K562 (cell line): ENCODE measurements around the gene PIP4K2C. TPM values are rescaled to one million over a fixed set of nuclear protein-coding genes. Genes with fewer than 3 reads are reported as not detected.
A peak's percentile ranks its signal among the peaks of the same experiment; 100 is the strongest.

Experiments used
- CBFB ChIP-seq: sonication (generic); formaldehyde crosslinking; IDR thresholded peaks from 2 replicates; pipeline ENCODE4 v1.4.0; 2020; ENCODE audit warnings: mild to moderate bottlenecking, missing genetic modification reagents
- CBX3 ChIP-seq, 2 experiments: IDR thresholded peaks; 1 replicate in 1 of 2; 2 replicates in 1 of 2; pipeline ENCODE4 v1.6.1; 2012; ENCODE audit warnings: inconsistent platforms in 2 of 2, low read length in 2 of 2, borderline replicate concordance in 1 of 2, control low read depth in 1 of 2
- HMGN3 ChIP-seq: IDR thresholded peaks from 2 replicates; pipeline ENCODE4 v1.6.1; 2011; ENCODE audit warnings: borderline replicate concordance, low read depth, mild to moderate bottlenecking, mixed read lengths, low read length; ENCODE audit not compliant: insufficient read length; ENCODE audit errors: extremely low read depth
- KAT7 ChIP-seq: sonication (generic); formaldehyde crosslinking; IDR thresholded peaks from 2 replicates; pipeline ENCODE4 v1.8.0; 2022; ENCODE audit warnings: missing genetic modification reagents, mild to moderate bottlenecking, borderline replicate concordance
- MTF1 ChIP-seq: fragments of 250-450 bp; sonication (Bioruptor Pico); IDR thresholded peaks from 2 replicates; pipeline ENCODE4 v1.9.0; 2021; ENCODE audit warnings: moderate library complexity, mild to moderate bottlenecking, inconsistent platforms, borderline replicate concordance
- SP1 ChIP-seq: sonication (generic); formaldehyde crosslinking; IDR thresholded peaks from 2 replicates; pipeline ENCODE4 v1.8.1; 2022; ENCODE audit warnings: mild to moderate bottlenecking, missing genetic modification reagents
- SRSF9 ChIP-seq: fragments of 200-400 bp; formaldehyde crosslinking; IDR thresholded peaks from 2 replicates; pipeline ENCODE4 v1.6.1; 2017; ENCODE audit warnings: low read depth, low read length, borderline replicate concordance
- U2AF1 ChIP-seq: fragments of 200-400 bp; formaldehyde crosslinking; optimal IDR thresholded peaks from 2 replicates; pipeline ENCODE3; 2017; ENCODE audit warnings: mild to moderate bottlenecking, low read depth, low read length, moderate library complexity
- polyA plus RNA-seq, 8 experiments: library from polyadenylated mRNA; depleted of rRNA in 4 of 8; stranded (reverse) in 5 of 8; unstranded in 3 of 8; fragments of >200 nt; fragmentation: Nextera tagmentation in 2 of 8; fragmentation: Illumina TruSeq in 1 of 8; extraction: Ambion mirVana in 2 of 8; extraction: Trizol in 1 of 8; gene quantifications; 2 replicates each; pipeline versions ENCODE4 v1.2.1 to v1.2.3, GENCODE V29; 2011 to 2014; ENCODE audit warnings: inconsistent platforms in 1 of 8, missing spikeins in 1 of 8
- total RNA-seq, 7 experiments: library from RNA; depleted of rRNA in 6 of 7; stranded (reverse); fragments of >200 nt in 6 of 7; fragmentation: Illumina TruSeq in 2 of 7; extraction: Trizol in 2 of 7; gene quantifications; 2 replicates each; pipeline versions ENCODE4 v1.2.1 to v1.2.3, GENCODE V29; 2011 to 2021; ENCODE audit warnings: low replicate concordance in 1 of 7
- TF ChIP-seq, protein P1 (sequence below): sonication (generic); formaldehyde crosslinking; IDR thresholded peaks from 2 replicates; pipeline ENCODE4 v1.8.1; 2023; ENCODE audit warnings: missing genetic modification reagents, mild to moderate bottlenecking, borderline replicate concordance
- TF ChIP-seq, protein P2 (sequence below), 2 experiments: IDR thresholded peaks; 2 replicates each; pipeline ENCODE4 v1.6.1; 2012; ENCODE audit warnings: improper control_type of control experiment in 2 of 2, low read depth in 2 of 2, low read length in 2 of 2, borderline replicate concordance in 1 of 2
- TF ChIP-seq, protein P3 (sequence below), 2 experiments: fragments of 250-450 bp in 1 of 2; fragments of 450-650 bp in 1 of 2; sonication (Bioruptor Pico) in 1 of 2; IDR thresholded peaks; 2 replicates each; pipeline versions ENCODE4 v1.6.1 to v1.8.0; 2016 to 2021; ENCODE audit warnings: mild to moderate bottlenecking in 2 of 2, moderate library complexity in 2 of 2, missing compliant biosample characterization in 1 of 2, missing genetic modification characterization in 1 of 2
- TF ChIP-seq, protein P4 (sequence below): fragments of 250-450 bp; sonication (Bioruptor Pico); IDR thresholded peaks from 2 replicates; pipeline ENCODE4 v1.8.0; 2022; ENCODE audit warnings: inconsistent platforms
- TF ChIP-seq, protein P5 (sequence below): IDR thresholded peaks from 3 replicates; pipeline ENCODE4 v1.6.1; 2011; ENCODE audit warnings: borderline replicate concordance, mild to moderate bottlenecking; ENCODE audit not compliant: insufficient read length, insufficient read depth

PIP4K2C gene
- total and polyA plus RNA-seq, 9 of the 15 experiments (the other 6 are each of a cell fraction or from before 2014, with no cell fraction given): 9.0 to 41.4 (median 18.3) TPM

DNA sequence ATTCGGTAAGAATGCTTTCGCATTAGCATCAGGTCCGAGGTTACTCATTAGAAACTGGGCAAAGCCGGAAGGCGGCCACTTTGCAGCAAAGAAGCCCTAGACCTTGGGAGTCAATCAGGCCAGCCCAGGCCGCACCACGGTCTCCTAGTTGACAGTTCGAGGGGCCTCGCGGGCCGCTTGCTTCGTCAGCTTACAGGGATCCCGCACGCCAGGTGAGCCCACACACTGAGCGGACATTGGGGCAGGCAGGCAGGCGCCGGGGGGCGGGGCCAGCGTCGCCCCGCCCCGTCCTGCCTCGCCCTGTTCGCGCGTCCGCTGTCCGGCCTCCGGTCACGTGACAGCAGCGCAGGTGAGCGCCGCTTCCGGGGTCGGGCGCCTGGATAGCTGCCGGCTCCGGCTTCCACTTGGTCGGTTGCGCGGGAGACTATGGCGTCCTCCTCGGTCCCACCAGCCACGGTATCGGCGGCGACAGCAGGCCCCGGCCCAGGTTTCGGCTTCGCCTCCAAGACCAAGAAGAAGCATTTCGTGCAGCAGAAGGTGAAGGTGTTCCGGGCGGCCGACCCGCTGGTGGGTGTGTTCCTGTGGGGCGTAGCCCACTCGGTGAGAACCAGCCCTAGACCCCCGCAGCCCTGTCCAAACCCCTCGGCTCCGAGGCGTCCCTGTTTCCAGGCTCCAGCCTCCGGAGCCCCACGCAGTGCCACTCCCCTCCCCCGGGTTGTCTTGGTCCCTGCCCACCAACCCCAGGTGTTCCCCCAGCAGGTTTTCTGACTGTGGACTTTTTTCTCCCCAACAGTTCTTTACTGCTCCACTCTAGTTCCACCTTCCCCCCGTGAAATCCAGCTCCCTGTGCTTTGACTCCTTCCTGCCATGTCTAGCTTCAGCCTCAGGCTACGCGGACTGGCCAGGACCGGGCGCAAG is at the start of gene PIP4K2C (continued):
- TF ChIP-seq, protein P1, sequence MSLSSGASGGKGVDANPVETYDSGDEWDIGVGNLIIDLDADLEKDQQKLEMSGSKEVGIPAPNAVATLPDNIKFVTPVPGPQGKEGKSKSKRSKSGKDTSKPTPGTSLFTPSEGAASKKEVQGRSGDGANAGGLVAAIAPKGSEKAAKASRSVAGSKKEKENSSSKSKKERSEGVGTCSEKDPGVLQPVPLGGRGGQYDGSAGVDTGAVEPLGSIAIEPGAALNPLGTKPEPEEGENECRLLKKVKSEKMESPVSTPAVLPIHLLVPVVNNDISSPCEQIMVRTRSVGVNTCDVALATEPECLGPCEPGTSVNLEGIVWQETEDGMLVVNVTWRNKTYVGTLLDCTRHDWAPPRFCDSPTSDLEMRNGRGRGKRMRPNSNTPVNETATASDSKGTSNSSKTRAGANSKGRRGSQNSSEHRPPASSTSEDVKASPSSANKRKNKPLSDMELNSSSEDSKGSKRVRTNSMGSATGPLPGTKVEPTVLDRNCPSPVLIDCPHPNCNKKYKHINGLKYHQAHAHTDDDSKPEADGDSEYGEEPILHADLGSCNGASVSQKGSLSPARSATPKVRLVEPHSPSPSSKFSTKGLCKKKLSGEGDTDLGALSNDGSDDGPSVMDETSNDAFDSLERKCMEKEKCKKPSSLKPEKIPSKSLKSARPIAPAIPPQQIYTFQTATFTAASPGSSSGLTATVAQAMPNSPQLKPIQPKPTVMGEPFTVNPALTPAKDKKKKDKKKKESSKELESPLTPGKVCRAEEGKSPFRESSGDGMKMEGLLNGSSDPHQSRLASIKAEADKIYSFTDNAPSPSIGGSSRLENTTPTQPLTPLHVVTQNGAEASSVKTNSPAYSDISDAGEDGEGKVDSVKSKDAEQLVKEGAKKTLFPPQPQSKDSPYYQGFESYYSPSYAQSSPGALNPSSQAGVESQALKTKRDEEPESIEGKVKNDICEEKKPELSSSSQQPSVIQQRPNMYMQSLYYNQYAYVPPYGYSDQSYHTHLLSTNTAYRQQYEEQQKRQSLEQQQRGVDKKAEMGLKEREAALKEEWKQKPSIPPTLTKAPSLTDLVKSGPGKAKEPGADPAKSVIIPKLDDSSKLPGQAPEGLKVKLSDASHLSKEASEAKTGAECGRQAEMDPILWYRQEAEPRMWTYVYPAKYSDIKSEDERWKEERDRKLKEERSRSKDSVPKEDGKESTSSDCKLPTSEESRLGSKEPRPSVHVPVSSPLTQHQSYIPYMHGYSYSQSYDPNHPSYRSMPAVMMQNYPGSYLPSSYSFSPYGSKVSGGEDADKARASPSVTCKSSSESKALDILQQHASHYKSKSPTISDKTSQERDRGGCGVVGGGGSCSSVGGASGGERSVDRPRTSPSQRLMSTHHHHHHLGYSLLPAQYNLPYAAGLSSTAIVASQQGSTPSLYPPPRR: no peak
- TF ChIP-seq, protein P2, sequence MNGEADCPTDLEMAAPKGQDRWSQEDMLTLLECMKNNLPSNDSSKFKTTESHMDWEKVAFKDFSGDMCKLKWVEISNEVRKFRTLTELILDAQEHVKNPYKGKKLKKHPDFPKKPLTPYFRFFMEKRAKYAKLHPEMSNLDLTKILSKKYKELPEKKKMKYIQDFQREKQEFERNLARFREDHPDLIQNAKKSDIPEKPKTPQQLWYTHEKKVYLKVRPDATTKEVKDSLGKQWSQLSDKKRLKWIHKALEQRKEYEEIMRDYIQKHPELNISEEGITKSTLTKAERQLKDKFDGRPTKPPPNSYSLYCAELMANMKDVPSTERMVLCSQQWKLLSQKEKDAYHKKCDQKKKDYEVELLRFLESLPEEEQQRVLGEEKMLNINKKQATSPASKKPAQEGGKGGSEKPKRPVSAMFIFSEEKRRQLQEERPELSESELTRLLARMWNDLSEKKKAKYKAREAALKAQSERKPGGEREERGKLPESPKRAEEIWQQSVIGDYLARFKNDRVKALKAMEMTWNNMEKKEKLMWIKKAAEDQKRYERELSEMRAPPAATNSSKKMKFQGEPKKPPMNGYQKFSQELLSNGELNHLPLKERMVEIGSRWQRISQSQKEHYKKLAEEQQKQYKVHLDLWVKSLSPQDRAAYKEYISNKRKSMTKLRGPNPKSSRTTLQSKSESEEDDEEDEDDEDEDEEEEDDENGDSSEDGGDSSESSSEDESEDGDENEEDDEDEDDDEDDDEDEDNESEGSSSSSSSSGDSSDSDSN (IDR thresholded peaks at IDR 0.05; ENCODE audit: borderline replicate concordance in 1 of 2, low read depth in 2 of 2, low read length in 2 of 2): peak in 1 of 2 experiments; percentile 38; a peak in 1 of 4 replicates
- TF ChIP-seq CBX3 (IDR thresholded peaks at IDR 0.05; ENCODE audit: borderline replicate concordance in 1 of 2, low read length in 2 of 2) (peak in 1 of 2 experiments; percentile 17; a peak in 1 of 3 replicates), MTF1 (CRISPR knock-in tag) (no peak), SP1 (CRISPR knock-in tag) (peak; percentile 52; the same call in 1 of the 2 replicates), CBFB (CRISPR knock-in tag) (no peak), HMGN3 (peak; percentile 84), SRSF9 (no peak), U2AF1 (peak; percentile 66), KAT7 (CRISPR knock-in tag) (no peak)
- TF ChIP-seq, protein P3, sequence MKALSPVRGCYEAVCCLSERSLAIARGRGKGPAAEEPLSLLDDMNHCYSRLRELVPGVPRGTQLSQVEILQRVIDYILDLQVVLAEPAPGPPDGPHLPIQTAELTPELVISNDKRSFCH (CRISPR knock-in tag; IDR thresholded peaks at IDR 0.05): no peak
- TF ChIP-seq, protein P3 (tag; IDR thresholded peaks at IDR 0.05): no peak
- TF ChIP-seq, protein P4, sequence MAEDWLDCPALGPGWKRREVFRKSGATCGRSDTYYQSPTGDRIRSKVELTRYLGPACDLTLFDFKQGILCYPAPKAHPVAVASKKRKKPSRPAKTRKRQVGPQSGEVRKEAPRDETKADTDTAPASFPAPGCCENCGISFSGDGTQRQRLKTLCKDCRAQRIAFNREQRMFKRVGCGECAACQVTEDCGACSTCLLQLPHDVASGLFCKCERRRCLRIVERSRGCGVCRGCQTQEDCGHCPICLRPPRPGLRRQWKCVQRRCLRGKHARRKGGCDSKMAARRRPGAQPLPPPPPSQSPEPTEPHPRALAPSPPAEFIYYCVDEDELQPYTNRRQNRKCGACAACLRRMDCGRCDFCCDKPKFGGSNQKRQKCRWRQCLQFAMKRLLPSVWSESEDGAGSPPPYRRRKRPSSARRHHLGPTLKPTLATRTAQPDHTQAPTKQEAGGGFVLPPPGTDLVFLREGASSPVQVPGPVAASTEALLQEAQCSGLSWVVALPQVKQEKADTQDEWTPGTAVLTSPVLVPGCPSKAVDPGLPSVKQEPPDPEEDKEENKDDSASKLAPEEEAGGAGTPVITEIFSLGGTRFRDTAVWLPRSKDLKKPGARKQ: no peak
- TF ChIP-seq, protein P5, sequence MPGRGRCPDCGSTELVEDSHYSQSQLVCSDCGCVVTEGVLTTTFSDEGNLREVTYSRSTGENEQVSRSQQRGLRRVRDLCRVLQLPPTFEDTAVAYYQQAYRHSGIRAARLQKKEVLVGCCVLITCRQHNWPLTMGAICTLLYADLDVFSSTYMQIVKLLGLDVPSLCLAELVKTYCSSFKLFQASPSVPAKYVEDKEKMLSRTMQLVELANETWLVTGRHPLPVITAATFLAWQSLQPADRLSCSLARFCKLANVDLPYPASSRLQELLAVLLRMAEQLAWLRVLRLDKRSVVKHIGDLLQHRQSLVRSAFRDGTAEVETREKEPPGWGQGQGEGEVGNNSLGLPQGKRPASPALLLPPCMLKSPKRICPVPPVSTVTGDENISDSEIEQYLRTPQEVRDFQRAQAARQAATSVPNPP: no peak
